HG03108 (cell line): ENCODE results near the gene TBX19.
A peak's percentile ranks its signal among the peaks of the same experiment; 100 is the strongest.

Experiments used
- ATAC-seq: cut with Tn5 transposase; IDR thresholded peaks from one replicate; pipeline ENCODE4 v1.9.1; 2021; ENCODE audit warnings: moderate library complexity; ENCODE audit not compliant: unreplicated experiment

The TBX19 gene

DNA sequence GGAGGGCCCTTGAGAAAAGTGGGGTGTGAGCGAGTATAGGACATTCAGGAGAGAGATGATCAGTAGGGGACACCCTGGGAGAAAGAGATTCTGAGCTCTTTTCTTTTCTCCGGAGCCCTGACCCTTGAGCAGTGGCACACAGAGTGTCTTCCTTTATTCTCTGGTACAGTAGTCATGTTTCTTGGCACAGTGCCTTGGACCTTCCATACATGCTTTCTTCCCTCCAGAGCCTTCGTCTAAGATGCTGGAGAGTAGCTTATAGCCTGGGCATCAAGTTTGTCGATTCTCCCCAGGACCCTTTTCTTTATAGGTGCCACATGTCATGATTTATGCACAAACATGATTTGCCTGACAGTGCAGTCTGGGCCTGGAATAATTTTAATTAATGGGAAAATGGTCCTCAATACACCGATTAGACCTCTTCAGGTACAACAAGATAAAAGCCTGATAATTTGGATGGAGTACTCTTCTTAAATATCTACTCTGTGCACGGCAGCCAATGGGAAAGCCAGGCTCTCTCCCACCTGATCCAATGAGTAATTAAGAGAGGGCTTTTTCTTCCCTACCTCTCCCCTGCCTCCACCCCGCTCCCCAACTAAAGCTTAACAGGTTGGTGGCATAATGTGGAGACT lies at the start of gene TBX19:
Gene TBX19 (plus strand): TSS at position 582 of the 632 bp plus-strand sequence. CDS start 214 bp downstream, outside the sequence.
- ATAC-seq = no peak

DNA sequence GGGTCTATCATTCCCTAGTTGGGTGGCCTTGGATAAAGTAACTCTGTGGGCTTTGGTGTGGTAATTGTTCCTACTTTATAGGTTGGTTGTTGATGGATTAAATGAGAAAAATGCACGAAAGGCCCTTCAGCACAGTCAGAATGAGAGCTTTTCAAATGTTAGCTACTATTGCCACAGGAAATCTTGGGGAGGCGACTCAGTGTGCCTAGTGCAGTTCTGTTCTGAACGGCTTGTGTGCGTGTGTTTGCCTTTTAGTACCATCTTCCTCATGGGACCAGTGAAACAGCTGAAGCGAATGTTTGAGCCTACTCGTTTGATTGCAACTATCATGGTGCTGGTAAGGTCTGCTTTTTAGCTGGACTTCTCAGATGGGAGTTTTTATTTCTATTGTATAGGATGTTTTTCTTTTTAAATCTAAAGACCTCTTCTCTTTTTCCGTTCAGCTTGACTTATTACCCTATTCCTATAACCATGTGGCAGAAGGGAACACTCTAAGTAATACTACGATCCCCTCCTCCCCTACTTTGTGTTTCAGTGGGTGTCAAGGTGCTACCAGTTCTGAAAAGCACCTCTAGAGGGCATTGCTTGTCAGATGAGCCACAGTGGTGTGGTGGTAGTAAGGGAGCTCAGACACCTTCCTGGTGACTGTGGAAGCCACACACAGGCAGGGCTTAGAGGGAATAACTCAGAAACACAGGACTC lies 45.7 kb upstream of the TBX19 start:
- peak; percentile 76 for ATAC-seq

DNA sequence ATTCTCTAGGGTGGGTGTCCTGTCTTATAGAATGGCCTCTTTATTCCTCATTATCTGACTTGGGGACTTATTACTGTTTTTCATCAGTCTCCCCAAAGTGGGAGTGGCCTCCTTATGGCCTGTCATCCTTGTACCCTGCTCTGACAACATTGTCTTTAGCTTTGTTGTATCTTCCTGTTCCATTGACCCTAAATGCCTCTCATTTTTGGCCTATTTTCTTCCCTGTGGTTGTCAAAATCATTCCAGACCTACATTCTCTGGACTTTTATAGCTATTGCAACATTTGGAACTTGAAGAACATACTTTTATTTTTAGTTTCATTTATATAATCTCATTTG lies 45.2 kb upstream of the TBX19 start:
- ATAC-seq = no peak

DNA sequence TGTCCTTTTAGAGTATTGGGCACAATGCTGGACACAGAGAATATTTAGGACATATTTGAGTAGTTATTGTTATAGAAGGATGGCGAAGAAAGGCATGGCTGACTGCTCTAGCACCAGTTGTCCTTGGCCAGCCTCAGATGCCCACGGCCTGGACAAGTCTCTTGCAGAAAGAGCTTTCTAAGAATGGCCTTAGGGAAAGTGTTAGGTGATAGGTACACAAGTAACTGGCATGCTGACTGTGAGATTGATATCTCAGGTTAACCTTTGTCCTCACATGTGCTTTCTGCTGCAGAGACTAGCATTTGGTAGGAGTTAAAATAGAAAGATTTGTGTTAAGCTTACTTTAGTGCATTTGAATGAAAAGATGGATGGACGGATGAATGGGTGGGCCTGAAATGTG lies 44.7 kb upstream of the TBX19 start:
- ATAC-seq = no peak

DNA sequence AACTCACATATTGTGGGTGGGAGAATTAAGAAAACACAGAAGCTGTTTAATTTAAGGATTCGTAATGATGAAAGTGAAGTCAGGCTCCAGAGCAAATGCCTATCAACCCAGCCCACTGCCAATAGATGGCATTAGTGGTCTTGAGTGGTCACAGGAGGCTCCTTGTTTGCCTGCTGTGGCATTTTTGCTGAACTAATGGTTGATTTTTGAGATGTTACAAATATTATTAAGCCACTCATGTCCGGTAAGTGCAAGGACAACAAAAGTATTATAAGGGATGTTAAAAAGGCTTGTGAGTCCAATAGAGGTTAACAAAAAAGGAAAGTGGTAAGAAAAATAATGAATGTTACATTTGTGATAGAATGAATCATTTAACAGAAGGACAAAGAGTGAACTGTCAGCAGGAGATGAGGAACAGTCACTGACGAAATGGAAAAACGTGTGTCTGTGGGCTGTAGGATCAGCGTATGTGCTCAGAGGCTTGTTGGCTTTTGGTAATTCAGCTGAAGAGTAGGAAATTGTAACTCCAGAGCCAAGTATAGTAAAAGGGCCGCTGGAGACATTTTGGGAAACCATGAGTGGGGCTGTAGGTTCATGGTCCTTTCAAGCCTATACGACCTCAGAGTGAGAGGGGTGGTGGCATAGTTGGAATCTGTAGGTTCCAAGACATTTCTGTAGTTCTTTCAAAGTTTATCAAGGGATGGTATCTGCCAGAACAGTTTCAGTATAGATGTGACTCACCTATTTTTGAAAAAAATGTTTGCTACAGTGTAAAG lies 43.7 kb upstream of the TBX19 start:
- ATAC-seq = no peak

DNA sequence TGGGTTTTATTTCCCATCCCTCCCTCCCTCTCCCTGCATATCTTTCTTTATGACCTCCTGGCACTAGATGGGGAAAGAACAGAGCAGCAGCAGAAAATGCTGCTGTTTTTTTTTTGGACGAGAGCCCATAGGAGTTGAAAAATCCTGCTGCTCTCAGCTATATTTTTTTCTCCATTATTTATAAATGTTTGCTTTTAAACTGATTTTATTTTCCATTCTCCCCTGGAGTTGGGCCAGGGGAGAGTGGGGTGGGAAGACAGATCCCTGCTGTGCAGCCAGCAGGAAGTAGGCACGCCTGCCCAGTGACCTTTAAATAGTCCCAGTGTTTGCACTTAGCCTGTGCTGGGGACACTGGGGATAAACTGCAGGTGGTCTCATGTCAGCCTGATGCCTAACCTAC lies 37.5 kb upstream of the TBX19 start:
- no peak for ATAC-seq

DNA sequence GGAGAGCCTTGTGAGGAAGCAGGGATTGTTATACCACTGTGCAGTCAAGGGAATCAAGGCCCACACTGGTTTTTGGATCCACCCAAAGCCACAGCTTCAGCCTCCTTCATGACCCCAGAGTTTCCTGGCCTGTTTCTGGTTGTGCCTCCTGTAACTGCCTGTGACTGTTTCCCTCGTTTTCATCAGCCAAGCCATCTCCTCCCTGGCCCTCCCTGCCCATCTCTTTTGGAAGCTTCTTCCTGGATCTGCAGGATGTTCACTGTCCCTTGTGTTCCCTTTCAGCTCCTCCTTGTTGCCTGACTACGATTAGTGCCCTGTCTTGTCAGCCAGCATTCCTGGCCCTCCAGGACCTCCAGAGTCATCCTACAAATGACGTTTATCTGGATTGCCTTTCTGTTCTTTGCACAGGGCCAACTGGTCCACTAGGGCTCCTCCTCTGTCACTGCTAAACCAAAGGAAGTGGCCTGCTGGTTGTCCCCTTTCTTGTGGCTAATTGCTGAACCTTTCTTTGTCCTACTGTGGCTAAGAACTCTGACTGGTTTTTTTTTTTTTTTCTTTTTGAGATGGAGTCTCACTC lies 37.0 kb upstream of the TBX19 start:
- no peak for ATAC-seq

DNA sequence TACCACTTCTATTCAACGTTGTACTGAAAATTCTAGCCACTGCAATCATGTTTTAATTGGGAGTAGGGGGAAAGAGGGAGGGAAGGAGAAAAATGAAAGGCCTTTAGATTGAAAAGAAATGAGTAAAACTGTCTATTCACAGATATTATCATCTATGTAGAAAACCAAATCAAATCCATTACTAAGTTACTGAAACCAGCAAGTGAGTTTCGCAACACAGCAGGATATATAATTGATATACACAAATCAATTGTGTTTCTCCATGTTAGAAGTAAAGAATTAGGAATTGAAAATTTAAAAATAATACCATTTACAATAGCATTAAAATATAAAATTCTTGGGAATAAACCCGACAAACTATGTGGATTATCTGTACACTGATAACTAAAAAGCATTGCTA lies 35.6 kb upstream of the TBX19 start:
- no peak for ATAC-seq

DNA sequence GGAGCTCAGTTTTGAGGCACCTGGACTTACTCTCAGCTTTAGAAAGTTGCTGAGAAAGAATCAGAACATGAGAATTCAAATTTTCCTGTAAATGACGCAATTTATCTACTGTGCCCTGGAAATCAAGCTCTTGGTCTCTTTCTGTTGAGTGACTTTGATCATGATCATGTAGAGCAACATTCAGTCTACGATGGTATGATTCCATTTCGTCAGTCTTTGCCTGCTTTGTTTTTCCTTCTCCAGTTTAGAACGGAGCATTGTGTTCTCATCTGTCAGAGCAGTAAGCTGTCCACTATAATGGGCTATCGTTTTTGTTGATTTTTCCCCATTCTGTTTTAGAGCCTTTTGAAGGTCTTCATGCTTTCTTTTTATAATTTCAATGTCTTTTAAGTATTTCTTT lies 34.2 kb upstream of the TBX19 start:
- no peak for ATAC-seq

DNA sequence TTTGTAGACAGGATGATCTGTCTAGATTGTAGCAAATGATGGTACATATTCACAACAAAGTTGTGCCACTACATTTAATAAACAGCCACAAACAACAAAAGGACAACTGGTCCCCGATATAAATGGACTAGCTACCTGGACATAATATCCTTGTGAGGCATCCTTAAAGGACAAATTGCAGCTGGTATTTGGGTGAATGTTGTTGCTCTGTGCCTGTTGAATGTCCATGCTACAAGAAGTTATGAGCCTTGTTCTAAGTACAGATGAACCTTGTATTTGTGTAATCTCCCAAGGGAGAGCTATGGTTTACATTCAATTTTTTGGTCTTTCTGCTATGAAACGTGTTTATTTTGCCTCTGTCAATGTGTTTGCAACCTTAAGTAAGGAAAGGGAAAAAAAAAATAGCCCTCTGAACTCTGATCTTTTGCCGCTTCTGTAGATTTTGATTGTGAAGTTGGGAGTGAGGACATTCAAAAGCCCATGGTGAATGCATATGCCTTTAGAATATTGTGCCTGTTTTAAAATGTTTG lies 28.4 kb upstream of the TBX19 start:
- no peak for ATAC-seq

DNA sequence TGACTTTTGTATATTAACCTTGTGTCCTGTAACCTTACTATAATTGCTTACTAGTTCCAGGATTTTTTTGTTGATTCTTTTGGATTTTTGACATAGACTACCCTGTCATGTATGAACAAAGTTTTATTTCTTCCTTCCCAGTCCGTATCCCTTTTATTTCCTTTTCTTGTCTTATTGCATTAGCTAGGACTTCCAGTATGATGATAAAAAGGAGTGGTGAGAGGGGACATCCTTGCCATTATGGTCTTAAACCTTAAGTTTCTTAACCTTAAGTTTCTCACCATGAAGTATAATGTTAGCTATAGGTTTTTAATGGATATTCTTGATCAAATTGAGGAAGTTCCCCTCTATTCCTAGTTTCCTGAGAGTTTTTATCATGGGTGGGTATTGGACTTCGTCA lies 24.5 kb upstream of the TBX19 start:
- ATAC-seq = no peak

DNA sequence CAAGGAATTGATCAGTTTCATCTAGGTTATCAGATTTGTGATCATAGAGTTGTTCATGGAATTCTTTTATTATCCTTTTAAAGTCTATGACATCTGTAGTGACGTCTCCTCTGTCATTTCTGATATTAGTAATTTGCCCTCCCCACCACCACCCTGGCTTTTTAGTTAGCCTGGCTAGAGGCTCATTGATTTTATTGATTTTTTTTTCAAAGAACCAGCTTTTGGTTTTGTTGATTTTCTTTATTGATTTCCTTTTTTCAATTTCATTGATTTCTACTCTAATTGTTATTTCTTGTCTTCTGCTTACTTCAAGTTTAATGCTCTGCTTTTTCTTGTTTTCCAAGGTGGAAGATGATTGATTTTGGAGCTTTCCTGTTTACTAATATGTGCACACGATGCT lies 23.3 kb upstream of the TBX19 start:
- ATAC-seq = no peak

DNA sequence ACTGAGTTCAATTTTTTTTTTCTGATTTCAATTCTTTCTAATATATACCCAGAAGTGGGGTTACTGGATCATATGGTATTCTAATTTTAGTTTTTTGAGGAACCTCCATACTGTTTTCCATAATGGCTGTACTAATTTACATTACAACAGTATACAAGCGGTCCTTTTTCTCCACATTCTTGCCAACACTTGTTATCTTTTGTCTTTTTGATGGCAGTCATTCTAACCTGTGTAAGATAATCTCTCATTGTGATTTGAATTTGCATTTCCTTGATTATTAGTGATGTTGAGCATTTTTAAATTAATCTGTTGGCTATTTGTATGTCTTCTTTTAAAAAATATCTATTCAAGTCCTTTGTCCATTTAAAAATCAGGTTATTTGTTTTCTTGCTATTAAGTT lies 21.1 kb upstream of the TBX19 start:
- no peak for ATAC-seq

DNA sequence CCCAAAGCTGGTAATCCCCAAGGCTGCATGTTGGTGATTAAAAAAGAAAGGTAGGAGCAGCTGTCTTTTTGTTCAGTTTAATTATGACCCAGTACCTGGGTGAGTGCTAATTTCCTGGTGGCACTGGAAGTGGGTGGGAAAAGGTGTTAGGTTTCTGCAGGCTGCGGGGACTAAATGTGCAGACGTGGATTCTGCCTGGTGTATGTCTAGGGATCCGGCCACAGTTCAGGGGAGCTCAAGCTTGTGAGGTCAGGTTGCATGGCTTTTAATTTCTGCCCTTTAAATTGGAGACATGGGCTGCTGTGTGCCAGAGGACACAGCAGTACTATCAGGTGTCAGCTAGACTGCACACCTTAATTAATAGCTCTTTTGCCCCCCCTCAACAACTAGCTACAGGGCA lies 20.3 kb upstream of the TBX19 start:
- no peak for ATAC-seq

DNA sequence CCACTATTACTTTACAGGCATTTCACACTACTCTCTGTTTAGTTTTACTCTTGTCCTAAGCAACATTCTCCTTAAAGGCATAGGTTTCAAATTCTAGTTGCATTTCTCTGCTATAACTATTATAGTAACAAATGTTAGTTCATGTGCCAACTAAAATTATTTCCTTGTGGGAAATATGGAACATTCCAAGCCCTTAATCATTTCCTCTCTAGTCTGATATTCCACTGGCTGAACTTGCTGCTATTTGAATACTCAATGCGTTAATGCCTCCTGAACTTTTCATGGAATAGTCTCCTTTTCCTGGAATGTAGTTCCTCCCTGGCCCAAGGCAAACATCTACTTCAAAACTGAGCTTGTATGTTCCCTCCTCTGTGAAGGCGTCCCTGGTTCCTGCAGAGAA lies 19.3 kb upstream of the TBX19 start:
- ATAC-seq = no peak

DNA sequence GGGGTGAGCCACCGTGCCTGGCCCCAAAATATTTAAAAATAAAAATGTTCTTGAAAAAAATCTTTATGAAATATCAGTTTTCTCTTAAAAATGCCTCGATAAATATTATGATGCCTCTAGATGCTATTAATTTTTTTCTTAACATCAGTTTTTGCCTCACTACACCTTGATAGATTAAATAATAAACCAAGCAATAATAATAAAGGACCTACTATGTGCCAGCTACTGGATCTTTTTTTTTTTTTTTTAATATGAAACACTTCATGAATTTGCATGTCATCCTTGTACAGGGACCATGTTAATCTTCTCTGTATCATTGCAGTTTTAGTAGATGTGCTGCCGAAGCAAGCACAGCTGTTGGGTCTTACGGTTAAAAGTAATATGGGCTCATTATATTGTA lies 17.5 kb upstream of the TBX19 start:
- ATAC-seq = no peak

DNA sequence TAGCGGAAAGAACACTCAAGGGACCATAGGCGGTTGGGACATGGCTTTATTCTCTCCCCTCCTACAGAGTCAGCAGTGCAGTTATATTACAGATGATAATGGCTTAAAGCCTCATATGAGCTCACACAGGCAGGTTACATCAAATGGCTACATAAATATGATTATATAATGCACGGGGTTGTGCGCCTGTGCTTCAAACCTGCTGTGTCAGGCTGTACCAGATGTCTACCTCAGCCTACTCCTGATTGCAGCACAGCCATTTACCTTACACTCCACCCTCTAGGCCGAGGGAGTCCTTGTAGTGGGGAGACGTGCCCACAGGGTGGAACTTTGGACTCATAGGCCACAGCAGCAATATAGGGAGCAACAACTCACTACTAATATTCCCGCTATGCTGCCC lies 16.4 kb upstream of the TBX19 start:
- ATAC-seq = no peak

DNA sequence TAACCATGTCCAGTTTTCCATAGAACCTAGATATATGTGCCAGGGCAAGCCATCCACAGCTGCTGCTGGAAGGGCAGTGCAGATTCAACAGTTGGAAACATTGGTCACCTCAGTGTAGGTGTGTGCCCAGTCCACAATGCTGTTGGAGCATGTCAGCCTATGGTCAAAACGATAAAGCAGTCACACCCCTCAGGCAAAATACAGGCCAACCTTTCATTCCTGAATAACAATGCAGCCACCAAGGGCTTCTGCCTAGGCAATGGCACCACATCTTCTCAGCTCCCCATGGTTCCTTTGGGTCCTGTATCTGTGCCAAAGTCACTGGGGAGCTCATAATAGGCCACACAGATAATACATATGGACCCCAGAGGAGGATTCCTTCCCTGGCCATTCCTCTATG lies 15.1 kb upstream of the TBX19 start:
- no peak for ATAC-seq

DNA sequence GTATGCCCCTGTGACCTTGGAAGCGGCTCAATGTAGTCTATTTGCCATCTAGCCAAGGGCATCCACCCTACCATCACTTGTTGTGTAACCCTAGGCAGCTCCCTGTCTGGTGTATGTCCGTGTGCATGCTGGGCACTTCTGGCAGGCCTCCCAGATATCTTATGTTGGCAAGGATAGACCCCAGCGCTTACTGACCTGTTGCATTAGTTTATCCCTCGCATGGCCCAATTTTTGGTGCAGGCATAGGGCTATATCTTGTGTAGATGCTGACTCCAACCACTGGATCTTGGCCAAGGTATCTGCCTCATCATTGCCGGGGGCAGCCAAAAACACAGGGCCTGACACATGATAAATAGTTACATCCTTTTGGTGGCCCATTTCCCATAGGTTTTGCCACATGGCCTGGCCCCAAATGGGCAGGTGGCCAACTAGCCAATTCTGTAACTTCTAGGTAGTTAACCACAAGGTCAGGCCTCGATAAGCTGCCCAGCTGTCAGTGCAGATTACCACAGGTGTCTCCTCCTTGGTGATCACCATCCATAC lies 14.0 kb upstream of the TBX19 start:
- ATAC-seq = no peak

DNA sequence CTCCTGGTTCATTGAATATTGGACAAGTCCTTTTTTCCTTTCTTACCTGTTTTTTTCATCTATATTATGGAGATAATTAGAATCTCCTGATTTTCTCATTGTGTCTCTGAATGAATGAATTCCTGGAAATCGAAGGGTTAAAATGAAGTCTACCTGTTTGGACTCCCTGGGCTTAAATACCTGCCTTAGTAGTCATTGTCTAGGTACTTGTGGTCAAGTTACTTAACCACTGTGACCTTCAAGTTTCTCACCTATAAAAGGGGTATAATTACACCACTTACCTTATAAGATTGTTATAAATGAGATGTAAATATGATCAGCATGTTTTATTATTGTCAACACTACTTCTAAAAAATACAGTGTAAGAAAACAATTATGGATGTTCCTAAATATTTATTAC lies 9.0 kb upstream of the TBX19 start:
- ATAC-seq = no peak

DNA sequence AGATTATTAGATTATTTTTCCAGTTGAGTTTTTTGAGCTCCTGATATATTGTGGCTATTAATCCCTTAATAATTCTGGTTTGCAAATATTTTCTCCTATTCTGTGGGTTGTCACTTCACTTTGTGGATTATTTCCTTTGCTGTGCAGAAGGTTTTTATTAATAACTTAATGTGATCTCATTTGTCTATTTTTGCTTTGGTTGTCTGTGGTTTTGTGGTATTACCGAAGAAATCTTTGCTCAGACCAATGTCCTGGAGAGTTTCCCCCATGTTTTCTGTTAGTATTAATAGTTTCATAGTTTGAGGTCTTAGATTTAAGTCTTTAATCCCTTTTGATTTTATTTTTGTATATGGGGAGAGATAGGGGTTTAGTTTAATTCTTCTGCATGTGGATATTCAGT lies 7.1 kb upstream of the TBX19 start:
- ATAC-seq = no peak
